PC-9 (cell line): ENCODE measurements around the gene CD2AP.

Experiments used
- CTCF ChIP-seq: fragments of 200-600 bp; sonication (generic); conservative IDR thresholded peaks from 2 replicates; pipeline ENCODE4 v1.6.1; 2017; ENCODE audit warnings: mixed run types, antibody characterized with exemption, mild to moderate bottlenecking, moderate library complexity
- EZH2 ChIP-seq: fragments of 200-600 bp; sonication (generic); IDR thresholded peaks from 2 replicates; pipeline ENCODE4 v1.8.0; 2017; ENCODE audit warnings: antibody characterized with exemption, low read depth

GRCh38 chr6:47428746-47429664 is 48.6 kb upstream of the CD2AP start:
- TF ChIP-seq CTCF (no peak), EZH2 (no peak)
